Osteoblast (primary cell): ENCODE data around the gene UBE2V1. TPM values are rescaled to one million over a fixed set of nuclear protein-coding genes. Genes with fewer than 3 reads are reported as not detected.
A peak's percentile ranks its signal among the peaks of the same experiment; 100 is the strongest.

Experiments
- DNase-seq: peaks from one replicate; pipeline ENCODE4 v3.0.0; 2011; ENCODE audit warnings: low spot score, mixed read lengths; ENCODE audit not compliant: insufficient read length; ENCODE audit errors: missing footprints
- H2AFZ ChIP-seq: 2 replicates; pipeline ENCODE4 v1.6.0; 2011; ENCODE audit warnings: mild to moderate bottlenecking, low read length
- H3K27ac ChIP-seq: 2 replicates; pipeline ENCODE4 v1.5.1; 2011; ENCODE audit warnings: mild to moderate bottlenecking, low read depth, low read length, moderate library complexity
- H3K27me3 ChIP-seq: 2 replicates; pipeline ENCODE4 v1.6.0; 2012; ENCODE audit warnings: mild to moderate bottlenecking, control low read depth, inconsistent platforms, low read length, moderate library complexity; ENCODE audit not compliant: insufficient read depth
- H3K36me3 ChIP-seq: 2 replicates; pipeline ENCODE4 v1.5.1; 2011; ENCODE audit warnings: mild to moderate bottlenecking, low read length, control low read depth, moderate library complexity; ENCODE audit not compliant: insufficient read depth
- H3K4me1 ChIP-seq: 2 replicates; pipeline ENCODE4 v1.5.1; 2011; ENCODE audit warnings: mild to moderate bottlenecking, low read length, control low read depth, moderate library complexity; ENCODE audit not compliant: insufficient read depth
- H3K4me2 ChIP-seq: 2 replicates; pipeline ENCODE4 v1.6.0; 2011; ENCODE audit warnings: mild to moderate bottlenecking, low read length; ENCODE audit not compliant: insufficient read depth
- H3K4me3 ChIP-seq: fragments of 200-600 bp; sonication (generic); 3 replicates; pipeline ENCODE4 v1.5.1; 2012; ENCODE audit warnings: mild to moderate bottlenecking, low read length, inconsistent platforms; ENCODE audit not compliant: insufficient read depth
- H3K79me2 ChIP-seq: 2 replicates; pipeline ENCODE4 v1.6.0; 2012; ENCODE audit warnings: mild to moderate bottlenecking, low read length, control low read depth, inconsistent platforms; ENCODE audit not compliant: insufficient read depth
- H3K9me3 ChIP-seq: 2 replicates; pipeline ENCODE4 v1.5.1; 2011; ENCODE audit warnings: low read depth, low read length, control low read depth
- H4K20me1 ChIP-seq: 2 replicates; pipeline ENCODE4 v1.6.0; 2012; ENCODE audit warnings: mild to moderate bottlenecking, low read length, control low read depth; ENCODE audit not compliant: insufficient read depth
- total RNA-seq: library from RNA; depleted of rRNA; stranded (reverse); fragments of >200 nt; gene quantifications from 2 replicates; pipeline ENCODE4 v1.2.3, GENCODE V29; 2012
- TF ChIP-seq, protein P1 (sequence below): IDR thresholded peaks from 2 replicates; pipeline ENCODE4 v1.5.1; 2011; ENCODE audit warnings: mild to moderate bottlenecking, low read depth, low read length, moderate library complexity; ENCODE audit errors: extremely low read depth

The UBE2V1 gene
- total RNA-seq, 1 donor, result 90.8 TPM

DNA sequence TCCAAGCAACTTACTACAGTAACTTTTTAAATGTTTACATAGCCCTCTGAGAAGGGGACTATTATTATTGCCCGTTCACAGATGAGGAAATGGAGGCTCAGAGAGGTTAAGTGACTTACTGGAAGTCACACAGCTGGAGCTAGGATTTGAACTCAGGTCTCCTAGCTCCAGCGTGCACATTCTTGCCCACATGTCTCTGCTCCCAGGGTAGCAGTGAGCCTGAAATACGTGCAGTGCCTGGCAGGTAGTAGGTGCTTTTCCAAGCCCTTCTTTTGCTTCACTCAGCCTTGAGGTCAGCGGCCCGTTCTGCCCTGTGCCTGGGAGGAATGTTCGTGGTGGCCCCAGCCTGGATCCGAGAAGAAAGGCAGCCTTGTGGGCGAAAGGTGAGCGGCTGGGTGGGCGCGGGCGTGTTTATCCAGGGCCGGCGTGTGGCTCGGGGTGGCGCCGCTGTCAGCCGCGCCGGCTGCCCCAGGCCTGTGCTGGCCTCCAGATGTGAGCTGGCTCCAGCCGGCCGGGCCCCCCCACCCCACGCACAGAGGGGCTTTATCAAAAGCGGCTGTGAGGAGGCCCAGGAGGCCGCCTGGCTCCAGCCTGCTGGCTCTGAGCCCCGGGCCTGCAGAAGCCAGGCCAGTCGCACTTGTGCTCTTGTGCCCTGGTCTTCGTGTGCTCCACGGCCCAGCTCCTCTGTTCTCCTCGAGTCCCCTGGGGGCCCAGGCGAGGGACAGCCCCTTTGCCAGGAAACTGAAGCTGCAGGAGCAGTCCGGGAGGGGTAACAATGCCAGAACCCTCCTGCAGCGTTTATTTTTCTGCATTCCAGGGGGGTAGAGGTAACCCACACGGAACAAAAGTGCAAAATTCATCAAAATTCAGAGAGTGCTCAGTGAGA is 58.1 kb downstream of the UBE2V1 start:
- no peak overlapping the region for H3K4me3 ChIP-seq
- H3K27me3 ChIP-seq, result no peaks in the 10 kb centered on the region
- TF ChIP-seq, protein P1, sequence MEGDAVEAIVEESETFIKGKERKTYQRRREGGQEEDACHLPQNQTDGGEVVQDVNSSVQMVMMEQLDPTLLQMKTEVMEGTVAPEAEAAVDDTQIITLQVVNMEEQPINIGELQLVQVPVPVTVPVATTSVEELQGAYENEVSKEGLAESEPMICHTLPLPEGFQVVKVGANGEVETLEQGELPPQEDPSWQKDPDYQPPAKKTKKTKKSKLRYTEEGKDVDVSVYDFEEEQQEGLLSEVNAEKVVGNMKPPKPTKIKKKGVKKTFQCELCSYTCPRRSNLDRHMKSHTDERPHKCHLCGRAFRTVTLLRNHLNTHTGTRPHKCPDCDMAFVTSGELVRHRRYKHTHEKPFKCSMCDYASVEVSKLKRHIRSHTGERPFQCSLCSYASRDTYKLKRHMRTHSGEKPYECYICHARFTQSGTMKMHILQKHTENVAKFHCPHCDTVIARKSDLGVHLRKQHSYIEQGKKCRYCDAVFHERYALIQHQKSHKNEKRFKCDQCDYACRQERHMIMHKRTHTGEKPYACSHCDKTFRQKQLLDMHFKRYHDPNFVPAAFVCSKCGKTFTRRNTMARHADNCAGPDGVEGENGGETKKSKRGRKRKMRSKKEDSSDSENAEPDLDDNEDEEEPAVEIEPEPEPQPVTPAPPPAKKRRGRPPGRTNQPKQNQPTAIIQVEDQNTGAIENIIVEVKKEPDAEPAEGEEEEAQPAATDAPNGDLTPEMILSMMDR, result no peak
- no peaks in the 10 kb centered on the region for H3K9me3 ChIP-seq
- no peak overlapping the region for H3K27ac ChIP-seq
- DNase-seq, result peak; percentile 68
- H3K79me2 ChIP-seq, result no peaks in the 10 kb centered on the region
- H3K36me3 ChIP-seq, result no peaks in the 10 kb centered on the region
- H3K4me2 ChIP-seq, result peak overlapping the region; percentile 11
- H2AFZ ChIP-seq, result peak overlapping the region; percentile 64
- peaks cover 7% of the 10 kb centered on the region for H3K4me1 ChIP-seq
- no peaks in the 10 kb centered on the region for H4K20me1 ChIP-seq

DNA sequence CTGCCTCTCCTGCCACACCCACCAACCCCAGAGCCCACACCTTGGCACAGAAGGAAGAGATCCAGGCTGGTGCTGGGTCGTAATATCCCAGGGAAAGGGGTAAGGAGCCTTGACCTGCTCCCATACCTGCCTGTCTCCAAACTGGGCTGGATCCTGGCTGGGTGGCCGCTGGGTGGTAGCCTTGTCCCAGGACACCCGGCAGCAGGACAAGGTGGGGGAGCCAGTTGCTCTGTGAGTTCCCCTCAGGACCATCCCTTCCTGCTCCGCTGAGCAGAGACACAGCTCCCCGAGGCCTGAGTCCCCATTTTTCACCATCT is 58.8 kb downstream of the UBE2V1 start:
- TF ChIP-seq, protein P1, result no peak
- no peak overlapping the region for H3K27ac ChIP-seq
- peaks cover 7% of the 10 kb centered on the region for H3K4me1 ChIP-seq
- no peaks in the 10 kb centered on the region for H3K9me3 ChIP-seq
- H2AFZ ChIP-seq, result no peak overlapping the region
- no peaks in the 10 kb centered on the region for H3K36me3 ChIP-seq
- no peaks in the 10 kb centered on the region for H4K20me1 ChIP-seq
- peak; percentile 39 for DNase-seq
- no peak overlapping the region for H3K4me3 ChIP-seq
- no peaks in the 10 kb centered on the region for H3K27me3 ChIP-seq
- no peak overlapping the region for H3K4me2 ChIP-seq
- H3K79me2 ChIP-seq, result no peaks in the 10 kb centered on the region

DNA sequence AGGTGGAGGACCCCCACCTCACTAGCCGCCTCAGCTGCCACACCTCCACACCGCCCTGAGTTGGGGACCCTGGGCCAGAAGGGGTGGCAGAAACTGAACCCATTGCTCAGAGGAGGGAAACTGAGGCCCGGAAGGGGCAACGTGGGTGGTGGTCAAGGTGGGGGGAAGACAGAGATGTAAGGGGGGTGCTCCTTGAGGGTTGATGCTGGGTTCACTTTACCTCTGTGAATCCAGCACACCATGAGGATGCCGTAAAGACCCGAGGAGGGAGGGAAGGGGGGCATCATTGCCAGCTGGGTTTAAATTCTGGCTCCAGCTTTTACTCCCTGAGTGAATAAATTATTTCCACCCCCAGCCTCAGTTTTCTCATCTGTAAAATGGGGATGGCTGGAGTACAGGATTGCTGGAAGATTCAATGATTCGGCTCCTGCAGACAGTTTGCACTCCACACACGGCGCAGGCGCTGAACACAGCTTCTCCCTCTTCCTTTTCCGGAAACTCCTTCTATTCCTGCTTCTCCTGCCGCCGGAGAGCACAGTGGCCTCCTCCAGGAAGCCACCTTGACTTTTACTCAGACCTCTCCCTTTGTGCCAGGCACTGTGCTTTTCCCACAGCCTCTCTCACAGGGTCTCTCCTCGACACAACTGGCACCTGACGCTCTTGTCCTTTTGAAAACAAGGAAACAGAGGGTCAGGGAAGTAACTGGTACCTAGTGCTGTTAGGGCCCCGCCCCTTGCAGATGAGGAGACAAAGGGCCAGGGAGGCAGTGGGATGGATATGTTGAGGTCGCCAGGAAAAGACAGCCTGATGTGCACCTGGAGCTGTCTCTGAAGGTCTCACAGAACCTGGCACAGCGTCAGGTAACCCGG is 59.4 kb downstream of the UBE2V1 start:
- Histone ChIP-seq H3K27me3 (no peaks in the 10 kb centered on the region), H3K79me2 (no peaks in the 10 kb centered on the region), H3K36me3 (no peaks in the 10 kb centered on the region), H3K4me2 (no peak overlapping the region), H2AFZ (no peak overlapping the region), H3K4me1 (peaks cover 13% of the 10 kb centered on the region), H4K20me1 (no peaks in the 10 kb centered on the region), H3K4me3 (no peak overlapping the region), H3K27ac (no peak overlapping the region), H3K9me3 (no peaks in the 10 kb centered on the region)
- DNase-seq, result no peak
- TF ChIP-seq, protein P1, result no peak
